Left hindlimb (tissue), 1 donor: ENCODE results near the gene MEIOSIN.

Experiments used
- DNase-seq: peaks from one replicate; pipeline ENCODE4 v3.0.0-alpha.2; 2018

Gene MEIOSIN

GRCh38 chr19:45809643-45810159 is 76.5 kb downstream of the MEIOSIN start:
- DNase-seq: peak; percentile 6

GRCh38 chr19:45812297-45812696 is 79.1 kb downstream of the MEIOSIN start:
- peak; percentile 24 for DNase-seq
